H1 (cell line): ENCODE measurements around the gene GRAMD1C. TPM values are rescaled to one million over a fixed set of nuclear protein-coding genes. Genes with fewer than 3 reads are reported as not detected.

Source experiments
- CTCF ChIA-PET: fragments of 300-600 bp; sonication (Branson Sonifier 250); formaldehyde crosslinking; loops from one replicate; lab custom pipeline; 2021; ENCODE audit not compliant: partially characterized antibody; lab: Charles Lee
- POLR2A ChIA-PET: fragments of 300-600 bp; sonication (Branson Sonifier 250); formaldehyde crosslinking; loops from one replicate; lab custom pipeline; 2021; ENCODE audit warnings: inconsistent platforms; ENCODE audit not compliant: partially characterized antibody; lab: Charles Lee
- DNase-seq, 2 experiments: peaks; one replicate each; pipeline versions ENCODE4 v3.0.0 to v3.0.0-alpha.2; 2010 to 2022; ENCODE audit warnings: low spot score in 2 of 2, low read depth in 1 of 2, mixed read lengths in 1 of 2
- FAIRE-seq: peaks from 2 replicates; lab custom pipeline; 2011; peaks lifted over from hg19 to GRCh38; lab: Jason Lieb, UNC
- H2AFZ ChIP-seq: 2 replicates; pipeline ENCODE4 v1.8.1; 2012; ENCODE audit warnings: low read length, inconsistent platforms
- H2AK5ac ChIP-seq: 2 replicates; pipeline ENCODE4 v1.6.1; 2013; ENCODE audit warnings: low read depth, low read length
- H2BK120ac ChIP-seq: replicated peaks from 2 replicates; pipeline ENCODE3; 2013; ENCODE audit warnings: low read depth, low read length, inconsistent platforms
- H2BK12ac ChIP-seq: 2 replicates; pipeline ENCODE4 v1.6.1; 2013; ENCODE audit warnings: low read depth, low read length
- H2BK15ac ChIP-seq: 2 replicates; pipeline ENCODE4 v1.6.1; 2013; ENCODE audit warnings: low read length
- H2BK20ac ChIP-seq: 2 replicates; pipeline ENCODE4 v1.6.1; 2013; ENCODE audit warnings: low read length
- H2BK5ac ChIP-seq: 2 replicates; pipeline ENCODE4 v1.6.1; 2013; ENCODE audit warnings: low read depth, low read length
- H3K14ac ChIP-seq: 2 replicates; pipeline ENCODE4 v1.6.1; 2013; ENCODE audit warnings: inconsistent platforms; ENCODE audit not compliant: insufficient read length
- H3K18ac ChIP-seq: 2 replicates; pipeline ENCODE4 v1.6.1; 2013; ENCODE audit warnings: low read length; ENCODE audit errors: extremely low read depth
- H3K23ac ChIP-seq: 2 replicates; pipeline ENCODE4 v1.6.1; 2013; ENCODE audit warnings: inconsistent platforms; ENCODE audit not compliant: insufficient read length
- H3K23me2 ChIP-seq: 2 replicates; pipeline ENCODE4 v1.6.1; 2013; ENCODE audit warnings: low read depth, low read length
- H3K27ac ChIP-seq: 2 replicates; pipeline ENCODE4 v1.6.1; 2011; ENCODE audit warnings: low read depth, low read length, inconsistent platforms
- H3K27me3 ChIP-seq, 4 experiments: replicated peaks in 1 of 4; 1 replicate in 1 of 4; 2 replicates in 3 of 4; pipeline versions ENCODE4 v1.6.1 to v1.8.1; 2011 to 2013; ENCODE audit warnings: low read length in 3 of 4, mild to moderate bottlenecking in 3 of 4, inconsistent platforms in 2 of 4, mixed read lengths in 2 of 4, moderate library complexity in 1 of 4; ENCODE audit not compliant: control insufficient read depth in 3 of 4, insufficient read depth in 3 of 4; ENCODE audit errors: extremely low read depth in 1 of 4
- H3K36me3 ChIP-seq, 4 experiments: 2 replicates each; pipeline versions ENCODE4 v1.6.1 to v1.8.1; 2011 to 2013; ENCODE audit warnings: mild to moderate bottlenecking in 4 of 4, low read length in 3 of 4, moderate library complexity in 2 of 4, control low read depth in 1 of 4, inconsistent platforms in 1 of 4; ENCODE audit not compliant: insufficient read depth in 4 of 4, control insufficient read depth in 2 of 4
- H3K4ac ChIP-seq: replicated peaks from 2 replicates; pipeline ENCODE3; 2013; ENCODE audit warnings: low read length, low read depth, mixed read lengths, inconsistent platforms; ENCODE audit not compliant: insufficient read length
- H3K4me1 ChIP-seq, 4 experiments: replicated peaks in 1 of 4; 1 replicate in 1 of 4; 2 replicates in 3 of 4; pipeline versions ENCODE4 v1.6.1 to v1.8.1; 2011 to 2013; ENCODE audit warnings: low read length in 3 of 4, inconsistent platforms in 2 of 4, mixed read lengths in 1 of 4; ENCODE audit not compliant: insufficient read depth in 4 of 4, control insufficient read depth in 3 of 4
- H3K4me2 ChIP-seq, 2 experiments: 2 replicates each; pipeline versions ENCODE4 v1.6.1 to v1.8.1; 2011 to 2013; ENCODE audit warnings: low read depth in 2 of 2, low read length in 2 of 2, control low read depth in 1 of 2, inconsistent platforms in 1 of 2, mild to moderate bottlenecking in 1 of 2; ENCODE audit not compliant: insufficient read depth in 1 of 2
- H3K4me3 ChIP-seq, 4 experiments: fragments of 200-600, 300-600 bp in 1 of 4; sonication (generic), shearing (Covaris generic), sonication (Bioruptor Twin) in 1 of 4; 2 replicates each; pipeline versions ENCODE4 v1.5.1 to v1.8.1; 2011 to 2016; ENCODE audit warnings: low read length in 4 of 4, low read depth in 3 of 4, control low read depth in 2 of 4, inconsistent platforms in 2 of 4, mild to moderate bottlenecking in 2 of 4, mixed read lengths in 1 of 4, moderate library complexity in 1 of 4; ENCODE audit not compliant: insufficient read depth in 2 of 4; ENCODE audit errors: extremely low read depth in 1 of 4
- H3K56ac ChIP-seq: replicated peaks from 2 replicates; pipeline ENCODE3; 2013; ENCODE audit warnings: low read depth, mild to moderate bottlenecking, mixed read lengths, low read length, inconsistent platforms; ENCODE audit not compliant: insufficient read length
- H3K79me1 ChIP-seq: 2 replicates; pipeline ENCODE4 v1.6.1; 2013; ENCODE audit warnings: low read depth, low read length, control low read depth
- H3K79me2 ChIP-seq, 2 experiments: 2 replicates each; pipeline versions ENCODE4 v1.6.1 to v1.8.1; 2012 to 2013; ENCODE audit warnings: low read length in 2 of 2, mild to moderate bottlenecking in 2 of 2, inconsistent platforms in 1 of 2; ENCODE audit not compliant: insufficient read depth in 2 of 2, control insufficient read depth in 1 of 2
- H3K9ac ChIP-seq, 4 experiments: replicated peaks in 1 of 4; 1 replicate in 1 of 4; 2 replicates in 3 of 4; pipeline versions ENCODE4 v1.6.1 to v1.8.1; 2011 to 2013; ENCODE audit warnings: low read depth in 3 of 4, low read length in 3 of 4, control low read depth in 2 of 4, mild to moderate bottlenecking in 2 of 4, moderate library complexity in 2 of 4, inconsistent platforms in 1 of 4; ENCODE audit errors: extremely low read depth in 1 of 4
- H3K9me3 ChIP-seq, 2 experiments: 2 replicates each; pipeline versions ENCODE4 v1.6.1 to v1.8.1; 2012 to 2013; ENCODE audit warnings: mild to moderate bottlenecking in 2 of 2, moderate library complexity in 2 of 2, control low read depth in 1 of 2, inconsistent platforms in 1 of 2, low read depth in 1 of 2, low read length in 1 of 2, mixed read lengths in 1 of 2; ENCODE audit not compliant: insufficient read depth in 2 of 2
- H4K20me1 ChIP-seq, 2 experiments: replicated peaks in 1 of 2; 2 replicates each; pipeline versions ENCODE3 to v1.8.1; 2011 to 2013; ENCODE audit warnings: inconsistent platforms in 2 of 2, low read length in 2 of 2, mild to moderate bottlenecking in 1 of 2; ENCODE audit not compliant: insufficient read depth in 2 of 2, control insufficient read depth in 1 of 2
- H4K5ac ChIP-seq: 2 replicates; pipeline ENCODE4 v1.6.1; 2013; ENCODE audit warnings: low read length, low read depth, mixed read lengths, inconsistent platforms; ENCODE audit not compliant: insufficient read length
- H4K8ac ChIP-seq: 2 replicates; pipeline ENCODE4 v1.8.0; 2013; ENCODE audit warnings: mild to moderate bottlenecking, moderate library complexity, low read length, inconsistent platforms; ENCODE audit not compliant: insufficient read depth; ENCODE audit errors: extremely low read depth
- H4K91ac ChIP-seq: replicated peaks from 2 replicates; pipeline ENCODE3; 2013; ENCODE audit warnings: low read length, mixed read lengths, inconsistent platforms; ENCODE audit not compliant: insufficient read length
- ASH2L ChIP-seq: fragments of 200-600, 300-600 bp; sonication (generic); IDR thresholded peaks from one replicate; pipeline ENCODE4 v1.7.1; 2017; ENCODE audit warnings: low read length
- KDM4A ChIP-seq: IDR thresholded peaks from one replicate; pipeline ENCODE4 v1.7.1; 2012; ENCODE audit warnings: low read depth, mild to moderate bottlenecking, moderate library complexity, low read length, inconsistent platforms; ENCODE audit not compliant: severe bottlenecking
- SP1 ChIP-seq: IDR thresholded peaks from 2 replicates; pipeline ENCODE4 v1.6.1; 2011; ENCODE audit warnings: low read depth, low read length
- WGBS, 2 experiments: shearing (Covaris generic) in 1 of 2; methylation state at CpG; one replicate each; pipeline versions ENCODE4 v1.1.6 to v1.1.7; 2013 to 2015; ENCODE audit warnings: low lambda C conversion rate in 2 of 2, mixed read lengths in 2 of 2, inconsistent platforms in 1 of 2, low coverage in 1 of 2, missing lambda C conversion rate in 1 of 2; ENCODE audit not compliant: insufficient replicate concordance in 2 of 2, insufficient coverage in 1 of 2, insufficient read length in 1 of 2; ENCODE audit errors: extremely low coverage in 1 of 2, missing lambda C conversion rate in 1 of 2; 5-methylcytosine and 5-hydroxymethylcytosine counted together
- polyA plus RNA-seq, 7 experiments: library from polyadenylated mRNA; depleted of rRNA in 3 of 7; stranded (reverse) in 5 of 7; unstranded in 2 of 7; fragments of >200 nt in 5 of 7; fragments of 200-250 nt in 2 of 7; gene quantifications; 1 replicate in 5 of 7; 2 replicates in 1 of 7; 4 replicates in 1 of 7; pipeline versions ENCODE4 v1.2.1 to v1.2.3, GENCODE V29; 2011 to 2013; ENCODE audit warnings: missing spikeins in 2 of 7, mixed read lengths in 2 of 7
- total RNA-seq: library from RNA; stranded (reverse); fragmentation: NEBNext Ultra II Directional; extraction: Animal tissue kit (Norgen Biotek cat#: 25700); gene quantifications from 2 replicates; pipeline ENCODE4 v1.2.1, GENCODE V29; 2021

The GRAMD1C gene
- total and polyA plus RNA-seq, 2 of the 8 experiments (the other 6 are each of a cell fraction or from before 2014, with no cell fraction given), result 0.62 to 2.1 TPM

- Histone ChIP-seq H4K91ac (no peak overlapping the region), H3K27me3 (no peaks in the 10 kb centered on the region), H3K9me3 (no peaks in the 10 kb centered on the region), H2BK5ac (no peak overlapping the region), H3K27ac (no peak overlapping the region), H3K23ac (no peak overlapping the region), H4K5ac (no peak overlapping the region), H2BK12ac (no peak overlapping the region), H3K18ac (no peak overlapping the region), H2AK5ac (no peak overlapping the region), H3K14ac (no peak overlapping the region), H3K79me2 (no peaks in the 10 kb centered on the region), H2BK15ac (no peak overlapping the region), H3K4me3 (no peak overlapping the region), H2AFZ (no peak overlapping the region), H2BK120ac (no peak overlapping the region), H4K20me1 (no peaks in the 10 kb centered on the region), H3K56ac (no peak overlapping the region), H3K23me2 (no peaks in the 10 kb centered on the region), H3K9ac (no peak overlapping the region), H3K4me1 (no peaks in the 10 kb centered on the region; a peak in 1 of 7 replicates), H4K8ac (no peak overlapping the region), H3K36me3 (peaks cover 0 to 7% (median 0%) of the 10 kb centered on the region in 4 experiments; a peak in 4 of 8 replicates), H2BK20ac (no peak overlapping the region), H3K4me2 (peak overlapping the region in 1 of 2 experiments; percentile 5; a peak in 1 of 4 replicates), H3K4ac (no peak overlapping the region), H3K79me1 (no peaks in the 10 kb centered on the region)
- 63% methylated on average over 3 of the region's 3 CpGs; no CpG with 5 or more reads in 1 of the 2 experiments for WGBS, 2 experiments
- no peak for DNase-seq
- ChIA-PET POLR2A (interaction anchor here (1.0 kb wide), 1 partner anchor 47 kb away, joined by 3 read pairs; no protein-coding TSS in a partner anchor), CTCF (interaction anchor here (1.1 to 2.7 kb wide), 5 partner anchors 13 to 77 kb away, joined by 3 to 17 read pairs (median 4); no protein-coding TSS in a partner anchor)
- peak; percentile 60 for FAIRE-seq
- peak; percentile 49; the same call in 1 of the 2 replicates for TF ChIP-seq SP1
- TF ChIP-seq KDM4A, result peak; percentile 13
- TF ChIP-seq ASH2L, result peak; percentile 34
Measured at GRCh38 chr3:113812854-113813253, 25.7 kb upstream of the GRAMD1C start.
